ENCODE data around the gene TMEM17. TPM values are rescaled to one million over a fixed set of nuclear protein-coding genes. Genes with fewer than 3 reads are reported as not detected.

TMEM17 gene
- total and polyA plus RNA-seq, 2 of the 13 experiments (the other 11 are each of a cell fraction or from before 2014, with no cell fraction given), result 0.22 to 0.50 TPM

DNA sequence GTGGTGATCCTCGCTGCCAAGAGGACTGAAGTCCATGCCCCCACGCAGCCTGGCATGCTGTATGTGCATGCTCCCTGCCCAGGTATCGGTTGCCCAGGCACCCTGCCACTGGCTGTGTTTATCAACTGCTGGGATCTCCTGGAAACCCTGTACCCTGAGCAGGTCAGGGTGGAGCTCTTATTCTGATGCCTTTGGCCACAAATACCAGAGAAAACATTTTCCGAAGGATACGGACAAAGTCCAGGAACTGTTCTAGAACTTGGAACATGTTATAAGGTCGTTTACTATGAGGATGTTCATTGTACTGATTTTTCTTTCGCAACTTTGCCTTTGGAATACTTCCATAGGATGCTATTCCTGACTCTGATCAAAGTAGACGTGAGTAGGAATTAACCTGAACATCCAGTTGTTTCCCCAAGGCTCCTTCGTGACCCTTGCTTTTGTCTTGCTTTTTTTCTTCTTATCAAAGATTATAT is 55.2 kb downstream of the TMEM17 start (continued):
- TF ChIP-seq HNF1A (IDR thresholded peaks at IDR 0.05; ENCODE audit: low read depth), result peak; percentile 12; the same call in 1 of the 2 replicates
- TF ChIP-seq HNF1A (CRISPR knock-in tag; IDR thresholded peaks at IDR 0.05; ENCODE audit: borderline replicate concordance), result no peak
- peak; percentile 61 for TF ChIP-seq TEAD3 (CRISPR knock-in tag; optimal IDR thresholded peaks at IDR 0.05; ENCODE audit: borderline replicate concordance)
- no peak for TF ChIP-seq NR2F6 (IDR thresholded peaks at IDR 0.05)
- peak; percentile 41; the same call in 1 of the 2 replicates for TF ChIP-seq NR2F6 (CRISPR knock-in tag; IDR thresholded peaks at IDR 0.05)
- TF ChIP-seq ZNF546 (CRISPR knock-in tag; conservative IDR thresholded peaks at IDR 0.05), result no peak
- TF ChIP-seq SP2 (CRISPR knock-in tag; IDR thresholded peaks at IDR 0.05), result no peak
- peak; percentile 62; the same call in 1 of the 2 replicates for TF ChIP-seq PHF21A (CRISPR knock-in tag; IDR thresholded peaks at IDR 0.05)
- no peak for TF ChIP-seq NFYB (CRISPR knock-in tag; IDR thresholded peaks at IDR 0.05)
- TF ChIP-seq EP300 (IDR thresholded peaks at IDR 0.05; ENCODE audit: low read depth in 2 of 2, low read length in 2 of 2), result peak in 1 of 2 experiments; percentile 59; a peak in 1 of 4 replicates
- no peak for TF ChIP-seq EP300 (CRISPR knock-in tag; IDR thresholded peaks at IDR 0.05; ENCODE audit: borderline replicate concordance)
- peak; percentile 57; the same call in 1 of the 2 replicates for TF ChIP-seq AHDC1 (CRISPR knock-in tag; IDR thresholded peaks at IDR 0.05; ENCODE audit: borderline replicate concordance)
- TF ChIP-seq ZNF17 (CRISPR knock-in tag; IDR thresholded peaks at IDR 0.05), result no peak
- TF ChIP-seq MLX (CRISPR knock-in tag; IDR thresholded peaks at IDR 0.05), result peak; percentile 77; the same call in 1 of the 2 replicates
- peak; percentile 95 for TF ChIP-seq RCOR2 (CRISPR knock-in tag; IDR thresholded peaks at IDR 0.05)
- TF ChIP-seq RAD51 (IDR thresholded peaks at IDR 0.05; ENCODE audit: borderline replicate concordance), result no peak
- TF ChIP-seq, protein P1, sequence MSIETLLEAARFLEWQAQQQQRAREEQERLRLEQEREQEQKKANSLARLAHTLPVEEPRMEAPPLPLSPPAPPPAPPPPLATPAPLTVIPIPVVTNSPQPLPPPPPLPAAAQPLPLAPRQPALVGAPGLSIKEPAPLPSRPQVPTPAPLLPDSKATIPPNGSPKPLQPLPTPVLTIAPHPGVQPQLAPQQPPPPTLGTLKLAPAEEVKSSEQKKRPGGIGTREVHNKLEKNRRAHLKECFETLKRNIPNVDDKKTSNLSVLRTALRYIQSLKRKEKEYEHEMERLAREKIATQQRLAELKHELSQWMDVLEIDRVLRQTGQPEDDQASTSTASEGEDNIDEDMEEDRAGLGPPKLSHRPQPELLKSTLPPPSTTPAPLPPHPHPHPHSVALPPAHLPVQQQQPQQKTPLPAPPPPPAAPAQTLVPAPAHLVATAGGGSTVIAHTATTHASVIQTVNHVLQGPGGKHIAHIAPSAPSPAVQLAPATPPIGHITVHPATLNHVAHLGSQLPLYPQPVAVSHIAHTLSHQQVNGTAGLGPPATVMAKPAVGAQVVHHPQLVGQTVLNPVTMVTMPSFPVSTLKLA (IDR thresholded peaks at IDR 0.05), result no peak
